Measurements from ENCODE around the gene PRAMEF1. TPM values are rescaled to one million over a fixed set of nuclear protein-coding genes. Genes with fewer than 3 reads are reported as not detected.
"Not testable (repeated sequence)": the region's sequence is repeated elsewhere in the genome, so short reads cannot be mapped to it uniquely, and the experiment has no call there.

Gene PRAMEF1
- total RNA-seq, 2 experiments from 2014 or later = not detected

DNA sequence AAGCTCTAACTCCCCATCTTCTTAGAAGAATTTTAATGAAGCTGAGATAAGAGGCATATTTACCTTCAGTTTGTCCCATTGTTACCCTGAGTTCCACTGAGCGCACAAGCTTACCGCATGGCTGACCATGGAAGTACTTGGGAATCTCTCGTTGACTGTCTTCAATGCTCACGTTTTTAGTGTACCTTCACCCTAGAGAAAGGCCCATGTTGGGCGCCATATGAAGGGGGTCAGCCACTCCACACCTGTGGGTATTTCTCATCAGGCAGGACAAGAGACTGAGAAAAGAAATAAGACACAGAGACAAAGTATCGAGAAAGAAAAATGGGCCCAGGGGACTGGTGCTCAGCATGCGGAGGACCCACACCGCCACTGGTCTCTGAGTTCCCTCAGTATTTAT lies 6.5 kb upstream of the PRAMEF1 start:
- H3K9me3 Mint-ChIP-seq = peaks cover 12% of the 10 kb centered on the region
- H3K27ac Mint-ChIP-seq; H3K4me3 Mint-ChIP-seq; CTCF ChIA-PET; H3K27me3 Mint-ChIP-seq; H3K36me3 Mint-ChIP-seq (ENCODE audit: low read depth); POLR2A ChIA-PET; H3K4me1 Mint-ChIP-seq; DNase-seq: not testable (repeated sequence)

- Mint-ChIP-seq H3K36me3 (ENCODE audit: low read depth) (no peaks in the 10 kb centered on the region), H3K4me3 (no peak overlapping the region), H3K4me1 (no peaks in the 10 kb centered on the region), H3K27ac (no peak overlapping the region), H3K27me3 (peaks cover 10% of the 10 kb centered on the region), H3K9me3 (peaks cover 2% of the 10 kb centered on the region)
- ChIA-PET CTCF (no interaction called here), POLR2A (no interaction called here)
- DNase-seq = no peak
Observed at GRCh38 chr1:12798911-12799310, 7.7 kb downstream of the PRAMEF1 start.

DNA sequence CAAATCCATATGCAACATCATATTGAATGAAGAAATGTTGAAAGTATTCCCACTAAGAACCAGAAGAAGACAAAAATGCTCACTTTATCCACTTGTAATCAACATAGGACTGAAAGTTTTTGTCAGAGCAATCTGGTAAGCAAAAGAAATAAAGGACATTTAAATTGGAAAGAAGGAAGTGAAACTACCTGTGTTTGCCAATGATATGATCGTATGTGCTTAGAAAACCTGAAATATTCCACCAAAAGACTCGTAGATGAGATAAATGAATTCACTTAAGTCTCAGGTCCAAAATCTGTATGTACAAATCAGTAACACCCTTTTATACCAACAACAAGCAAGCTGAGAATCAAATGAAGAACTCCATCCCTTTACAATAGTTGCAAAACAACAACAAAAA lies 8.5 kb downstream of the PRAMEF1 start:
- Mint-ChIP-seq H3K27ac (no peak overlapping the region), H3K4me1 (no peaks in the 10 kb centered on the region), H3K27me3 (peaks cover 11% of the 10 kb centered on the region), H3K4me3 (no peak overlapping the region), H3K36me3 (ENCODE audit: low read depth) (no peaks in the 10 kb centered on the region), H3K9me3 (peaks cover 3% of the 10 kb centered on the region)
- CTCF ChIA-PET = no interaction called here
- POLR2A ChIA-PET = no interaction called here
- DNase-seq = no peak

- ChIA-PET CTCF (no interaction called here), POLR2A (no interaction called here)
- Mint-ChIP-seq H3K27ac (no peak overlapping the region), H3K4me1 (no peaks in the 10 kb centered on the region), H3K9me3 (peaks cover 4% of the 10 kb centered on the region), H3K27me3 (peaks cover 10% of the 10 kb centered on the region), H3K4me3 (no peak overlapping the region), H3K36me3 (ENCODE audit: low read depth) (no peaks in the 10 kb centered on the region)
- DNase-seq = no peak
Observed at GRCh38 chr1:12809933-12810332, 18.7 kb downstream of the PRAMEF1 start.

DNA sequence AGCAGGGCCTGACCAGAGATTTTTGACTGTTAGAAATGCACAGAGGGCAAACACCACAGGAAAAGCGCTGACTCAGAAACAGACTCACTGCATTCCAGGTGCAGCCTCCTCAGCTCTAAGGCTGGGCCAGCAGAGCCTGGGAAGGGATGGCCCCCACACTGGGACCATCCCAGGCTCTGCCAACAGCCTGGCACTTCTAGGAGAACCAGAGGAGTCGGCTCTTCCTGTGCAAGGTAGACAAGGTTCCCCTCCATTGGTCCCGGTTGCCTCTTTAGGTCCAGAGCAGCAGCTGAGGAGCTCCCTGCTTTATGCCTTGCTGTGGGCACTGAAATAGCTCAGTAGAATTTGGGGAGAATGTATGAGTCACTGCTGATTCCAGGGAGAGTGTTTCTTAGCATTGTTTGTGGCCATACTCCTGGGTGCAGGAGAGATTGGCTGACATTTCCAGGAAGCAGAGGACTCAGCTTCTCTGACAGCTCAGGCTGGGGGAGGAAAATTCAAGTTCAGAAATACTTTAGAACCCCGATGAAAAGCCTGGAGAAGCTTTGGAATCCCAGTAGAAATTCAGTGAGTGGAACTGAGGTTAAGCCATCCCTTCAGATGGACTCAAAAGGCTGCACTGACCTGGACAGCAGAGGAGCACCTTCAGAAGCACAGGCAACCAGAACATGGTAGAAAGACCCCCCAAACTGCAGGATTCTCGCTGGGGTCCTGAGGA lies 19.7 kb downstream of the PRAMEF1 start:
- no peak for DNase-seq
- H3K27ac Mint-ChIP-seq = no peak overlapping the region
- ChIA-PET CTCF (no interaction called here), POLR2A (no interaction called here)
- no peaks in the 10 kb centered on the region for H3K4me1 Mint-ChIP-seq
- no peaks in the 10 kb centered on the region for H3K9me3 Mint-ChIP-seq
- no peak overlapping the region for H3K4me3 Mint-ChIP-seq
- no peaks in the 10 kb centered on the region for H3K36me3 Mint-ChIP-seq (ENCODE audit: low read depth)
- H3K27me3 Mint-ChIP-seq = peaks cover 9% of the 10 kb centered on the region

DNA sequence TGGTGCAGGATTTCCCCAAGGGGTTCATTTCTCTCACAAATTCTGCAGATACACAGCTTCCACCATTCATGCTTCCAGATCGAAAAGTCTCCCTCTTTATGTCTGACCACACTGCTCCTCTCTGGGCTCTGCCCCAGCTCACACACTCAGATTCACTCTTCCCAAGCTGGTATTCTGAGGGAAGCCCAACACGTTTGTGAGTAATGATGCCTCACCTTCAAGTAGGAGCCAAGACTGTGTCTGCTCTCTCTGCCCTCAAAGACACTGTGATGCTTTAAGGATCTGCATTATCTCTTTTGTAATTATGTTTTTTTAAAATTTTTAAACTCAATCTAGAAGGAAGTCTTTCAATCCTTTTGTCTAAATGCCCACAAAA lies 20.2 kb downstream of the PRAMEF1 start:
- no peaks in the 10 kb centered on the region for H3K36me3 Mint-ChIP-seq (ENCODE audit: low read depth)
- H3K27me3 Mint-ChIP-seq = peaks cover 9% of the 10 kb centered on the region
- CTCF ChIA-PET = no interaction called here
- H3K4me1 Mint-ChIP-seq = no peaks in the 10 kb centered on the region
- no peak for DNase-seq
- POLR2A ChIA-PET = no interaction called here
- no peaks in the 10 kb centered on the region for H3K9me3 Mint-ChIP-seq
- H3K27ac Mint-ChIP-seq = no peak overlapping the region
- no peak overlapping the region for H3K4me3 Mint-ChIP-seq

GRCh38 chr1:12819061-12819460 lies 27.9 kb downstream of the PRAMEF1 start:
- H3K9me3 Mint-ChIP-seq; H3K36me3 Mint-ChIP-seq (ENCODE audit: low read depth); POLR2A ChIA-PET; H3K4me1 Mint-ChIP-seq; DNase-seq; H3K4me3 Mint-ChIP-seq; H3K27ac Mint-ChIP-seq; CTCF ChIA-PET: not testable (repeated sequence)
- peaks cover 12% of the 10 kb centered on the region for H3K27me3 Mint-ChIP-seq

- H3K9me3 Mint-ChIP-seq; POLR2A ChIA-PET; H3K4me1 Mint-ChIP-seq; H3K36me3 Mint-ChIP-seq (ENCODE audit: low read depth); DNase-seq; H3K27ac Mint-ChIP-seq; CTCF ChIA-PET; H3K27me3 Mint-ChIP-seq; H3K4me3 Mint-ChIP-seq: not testable (repeated sequence)
Observed at GRCh38 chr1:12831310-12831709, 40.1 kb downstream of the PRAMEF1 start, which contains the start of gene PRAMEF11. TSS of gene PRAMEF11 (minus strand) at chr1:12831410. CDS start at chr1:12828789, 2,621 bp downstream.

- DNase-seq; H3K4me1 Mint-ChIP-seq; H3K27me3 Mint-ChIP-seq; H3K36me3 Mint-ChIP-seq (ENCODE audit: low read depth); H3K4me3 Mint-ChIP-seq; POLR2A ChIA-PET; H3K27ac Mint-ChIP-seq; CTCF ChIA-PET; H3K9me3 Mint-ChIP-seq: not testable (repeated sequence)
Observed at GRCh38 chr1:12833251-12833650, 42.1 kb downstream of the PRAMEF1 start.

Other genes starting within 250 kb of the PRAMEF1 start
- gene DHRS3, start 173.2 kb upstream of the PRAMEF1 start, total RNA-seq = 10 to 100 TPM; 30.3 to 31.2 TPM
- gene AADACL4, start 147.3 kb upstream of the PRAMEF1 start, total RNA-seq = not detected
- gene AADACL3, start 75.3 kb upstream of the PRAMEF1 start, total RNA-seq = not detected
- not detected for gene CFAP107, start 45.2 kb upstream of the PRAMEF1 start, total RNA-seq
- not detected for gene PRAMEF12, start 17.7 kb upstream of the PRAMEF1 start, total RNA-seq
- gene PRAMEF11, start 40.0 kb downstream of the PRAMEF1 start, total RNA-seq = not detected
- gene HNRNPCL1, start 57.3 kb downstream of the PRAMEF1 start, total RNA-seq = not detected
- not detected for gene PRAMEF2, start 65.7 kb downstream of the PRAMEF1 start, total RNA-seq
- not detected for gene PRAMEF4, start 94.8 kb downstream of the PRAMEF1 start, total RNA-seq
- not detected for gene PRAMEF10, start 106.9 kb downstream of the PRAMEF1 start, total RNA-seq
- gene PRAMEF7, start 125.2 kb downstream of the PRAMEF1 start, total RNA-seq = not detected
- gene PRAMEF6, start 156.2 kb downstream of the PRAMEF1 start, total RNA-seq = not detected

Data from activated CD4-positive, alpha-beta T cell treated with anti-CD3 and anti-CD28 coated beads, Interleukin-2, amount 10 ng/mL, durations not matched to agents 7 days and 5 days (primary cell).